OCI-LY1 (cell line): ENCODE results near the gene ALDH16A1.

Experiments
- H2AFZ ChIP-seq: fragments of 200-600 bp; sonication (generic), shearing (Covaris generic); 2 replicates; pipeline ENCODE4 v1.6.0; 2014; ENCODE audit warnings: antibody characterized with exemption, mild to moderate bottlenecking, low read length
- H3F3A ChIP-seq: fragments of 200-600 bp; sonication (generic), shearing (Covaris generic); 2 replicates; pipeline ENCODE4 v1.6.0; 2014; ENCODE audit warnings: mild to moderate bottlenecking, antibody characterized with exemption, low read length, moderate library complexity; ENCODE audit not compliant: insufficient read depth
- H3K27ac ChIP-seq: fragments of 200-600 bp; sonication (generic); 2 replicates; pipeline ENCODE4 v1.5.1; 2014; ENCODE audit warnings: low read length, mixed run types, mild to moderate bottlenecking, low read depth; ENCODE audit not compliant: poor library complexity, severe bottlenecking
- H3K27me3 ChIP-seq: fragments of 200-600 bp; sonication (generic); 2 replicates; pipeline ENCODE4 v1.6.0; 2014; ENCODE audit warnings: antibody characterized with exemption, mild to moderate bottlenecking, low read length, moderate library complexity; ENCODE audit not compliant: insufficient read depth
- H3K36me3 ChIP-seq: fragments of 200-600 bp; sonication (generic); 2 replicates; pipeline ENCODE4 v1.6.1; 2014; ENCODE audit warnings: mild to moderate bottlenecking, antibody characterized with exemption, low read length, moderate library complexity, mixed read lengths; ENCODE audit not compliant: insufficient read depth
- H3K4me1 ChIP-seq: fragments of 200-600 bp; sonication (generic); 2 replicates; pipeline ENCODE4 v1.5.1; 2014; ENCODE audit warnings: mild to moderate bottlenecking, low read length, moderate library complexity; ENCODE audit not compliant: insufficient read depth, severe bottlenecking
- H3K4me2 ChIP-seq: fragments of 200-600 bp; sonication (generic), shearing (Covaris generic); 2 replicates; pipeline ENCODE4 v1.6.1; 2014; ENCODE audit warnings: low read length
- H3K4me3 ChIP-seq: fragments of 200-600 bp; sonication (generic); 2 replicates; pipeline ENCODE4 v1.5.1; 2014; ENCODE audit warnings: low read length, low read depth, mild to moderate bottlenecking, mixed read lengths; ENCODE audit not compliant: poor library complexity, severe bottlenecking
- H3K79me2 ChIP-seq: fragments of 200-600 bp; shearing (Covaris generic); 2 replicates; pipeline ENCODE4 v1.6.1; 2016; ENCODE audit warnings: mixed run types, low read length, mixed read lengths; ENCODE audit not compliant: insufficient read depth
- H3K9ac ChIP-seq: fragments of 200-600 bp; sonication (generic), shearing (Covaris generic); 2 replicates; pipeline ENCODE4 v1.6.1; 2014; ENCODE audit warnings: mild to moderate bottlenecking, low read length, mixed read lengths
- H3K9me2 ChIP-seq: fragments of 200-600 bp; sonication (generic), shearing (Covaris generic); 2 replicates; pipeline ENCODE4 v1.6.1; 2014; ENCODE audit warnings: low read depth, mild to moderate bottlenecking, low read length, mixed read lengths
- H3K9me3 ChIP-seq: fragments of 200-600 bp; shearing (Covaris generic); 2 replicates; pipeline ENCODE4 v1.6.1; 2014; ENCODE audit warnings: low read length, mixed read lengths
- H4K20me1 ChIP-seq: fragments of 200-600 bp; sonication (generic), shearing (Covaris generic); 2 replicates; pipeline ENCODE4 v1.6.0; 2016; ENCODE audit warnings: mild to moderate bottlenecking, low read length; ENCODE audit not compliant: insufficient read depth
- EZH2 ChIP-seq: fragments of 200-600 bp; sonication (generic), shearing (Covaris generic); IDR thresholded peaks from 2 replicates; pipeline ENCODE4 v1.8.0; 2017; ENCODE audit warnings: borderline replicate concordance, mixed run types, mild to moderate bottlenecking, antibody characterized with exemption, low read length, moderate library complexity, mixed read lengths
- TF ChIP-seq, protein P1 (sequence below): fragments of 200-600 bp; sonication (generic), shearing (Covaris generic); IDR thresholded peaks from 2 replicates; pipeline ENCODE4 v1.5.1; 2017; ENCODE audit warnings: mild to moderate bottlenecking, antibody characterized with exemption, low read length, moderate library complexity, mixed read lengths

ALDH16A1 gene

GRCh38 chr19:49518033-49518432, 65.0 kb downstream of the ALDH16A1 start:
- no peak overlapping the region for H3K4me2 ChIP-seq
- TF ChIP-seq, protein P1, sequence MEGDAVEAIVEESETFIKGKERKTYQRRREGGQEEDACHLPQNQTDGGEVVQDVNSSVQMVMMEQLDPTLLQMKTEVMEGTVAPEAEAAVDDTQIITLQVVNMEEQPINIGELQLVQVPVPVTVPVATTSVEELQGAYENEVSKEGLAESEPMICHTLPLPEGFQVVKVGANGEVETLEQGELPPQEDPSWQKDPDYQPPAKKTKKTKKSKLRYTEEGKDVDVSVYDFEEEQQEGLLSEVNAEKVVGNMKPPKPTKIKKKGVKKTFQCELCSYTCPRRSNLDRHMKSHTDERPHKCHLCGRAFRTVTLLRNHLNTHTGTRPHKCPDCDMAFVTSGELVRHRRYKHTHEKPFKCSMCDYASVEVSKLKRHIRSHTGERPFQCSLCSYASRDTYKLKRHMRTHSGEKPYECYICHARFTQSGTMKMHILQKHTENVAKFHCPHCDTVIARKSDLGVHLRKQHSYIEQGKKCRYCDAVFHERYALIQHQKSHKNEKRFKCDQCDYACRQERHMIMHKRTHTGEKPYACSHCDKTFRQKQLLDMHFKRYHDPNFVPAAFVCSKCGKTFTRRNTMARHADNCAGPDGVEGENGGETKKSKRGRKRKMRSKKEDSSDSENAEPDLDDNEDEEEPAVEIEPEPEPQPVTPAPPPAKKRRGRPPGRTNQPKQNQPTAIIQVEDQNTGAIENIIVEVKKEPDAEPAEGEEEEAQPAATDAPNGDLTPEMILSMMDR, result no peak
- no peak for TF ChIP-seq EZH2
- no peaks in the 10 kb centered on the region for H3F3A ChIP-seq
- no peak overlapping the region for H3K9ac ChIP-seq
- no peak overlapping the region for H3K4me3 ChIP-seq
- H3K9me2 ChIP-seq, result no peaks in the 10 kb centered on the region
- H3K79me2 ChIP-seq, result no peaks in the 10 kb centered on the region
- no peak overlapping the region for H2AFZ ChIP-seq
- no peaks in the 10 kb centered on the region for H3K9me3 ChIP-seq
- H3K4me1 ChIP-seq, result peaks cover 12% of the 10 kb centered on the region
- H3K27me3 ChIP-seq, result no peaks in the 10 kb centered on the region; the same call in 1 of the 2 replicates
- H3K36me3 ChIP-seq, result no peaks in the 10 kb centered on the region
- H3K27ac ChIP-seq, result no peak overlapping the region
- no peaks in the 10 kb centered on the region for H4K20me1 ChIP-seq
